Measurements from ENCODE around the gene HAGH. TPM values are rescaled to one million over a fixed set of nuclear protein-coding genes. Genes with fewer than 3 reads are reported as not detected.

HAGH gene
- total RNA-seq, 6 experiments from 2014 or later = 77.9 to 161 (median 143) TPM

GRCh38 chr16:1850981-1851380 is 24.4 kb upstream of the HAGH start:
- TF ChIP-seq POLR2A (IDR thresholded peaks at IDR 0.05) (no peak), CTCF (IDR thresholded peaks at IDR 0.05) (no peak)
- no peak overlapping the region for H3K4me3 ChIP-seq
- H3K36me3 ChIP-seq = no peaks in the 10 kb centered on the region
- WGBS (ENCODE audit: insufficient coverage, low coverage, low lambda C conversion rate, missing lambda C conversion rate) = 54% methylated on average over 3 of the region's 7 CpGs
- H3K27ac ChIP-seq = no peak overlapping the region
- H3K27me3 ChIP-seq = no peaks in the 10 kb centered on the region
- no peak for DNase-seq
- intact Hi-C loops (cut with DNase I) = no loop called here
- ATAC-seq = no peak
- no peaks in the 10 kb centered on the region for H3K4me1 ChIP-seq
- H3K9me3 ChIP-seq = no peaks in the 10 kb centered on the region

GRCh38 chr16:1846416-1846815 is 19.8 kb upstream of the HAGH start:
- Histone ChIP-seq H3K27ac (no peak overlapping the region), H3K36me3 (no peaks in the 10 kb centered on the region), H3K4me3 (no peak overlapping the region), H3K9me3 (no peaks in the 10 kb centered on the region), H3K4me1 (no peaks in the 10 kb centered on the region), H3K27me3 (no peaks in the 10 kb centered on the region)
- 50% methylated on average over 1 of the region's 1 CpG for WGBS (ENCODE audit: insufficient coverage, low coverage, low lambda C conversion rate, missing lambda C conversion rate)
- ATAC-seq (no peak), DNase-seq (no peak)
- TF ChIP-seq CTCF (IDR thresholded peaks at IDR 0.05) = no peak
- TF ChIP-seq POLR2A (IDR thresholded peaks at IDR 0.05) = no peak
- intact Hi-C loops (cut with DNase I) = no loop called here

GRCh38 chr16:1845985-1846384 is 19.4 kb upstream of the HAGH start:
- TF ChIP-seq POLR2A (IDR thresholded peaks at IDR 0.05) (no peak), CTCF (IDR thresholded peaks at IDR 0.05) (no peak)
- no peak overlapping the region for H3K4me3 ChIP-seq
- no peaks in the 10 kb centered on the region for H3K4me1 ChIP-seq
- H3K27ac ChIP-seq = no peak overlapping the region
- intact Hi-C loops (cut with DNase I) = no loop called here
- H3K27me3 ChIP-seq = no peaks in the 10 kb centered on the region
- ATAC-seq (no peak), DNase-seq (no peak)
- H3K9me3 ChIP-seq = no peaks in the 10 kb centered on the region
- no peaks in the 10 kb centered on the region for H3K36me3 ChIP-seq
- 50% methylated on average over 3 of the region's 4 CpGs for WGBS (ENCODE audit: insufficient coverage, low coverage, low lambda C conversion rate, missing lambda C conversion rate)

- DNase-seq (no peak), ATAC-seq (no peak)
- intact Hi-C loops (cut with DNase I) = no loop called here
- no peaks in the 10 kb centered on the region for H3K9me3 ChIP-seq
- 66% methylated on average over 9 of the region's 9 CpGs for WGBS (ENCODE audit: insufficient coverage, low coverage, low lambda C conversion rate, missing lambda C conversion rate)
- H3K27me3 ChIP-seq = no peaks in the 10 kb centered on the region
- no peaks in the 10 kb centered on the region for H3K4me1 ChIP-seq
- no peaks in the 10 kb centered on the region for H3K36me3 ChIP-seq
- no peak overlapping the region for H3K27ac ChIP-seq
- no peak overlapping the region for H3K4me3 ChIP-seq
- TF ChIP-seq CTCF (IDR thresholded peaks at IDR 0.05) (no peak), POLR2A (IDR thresholded peaks at IDR 0.05) (no peak)
These were observed 12.9 kb upstream of the HAGH start for GRCh38 chr16:1839554-1839953.

- ATAC-seq = no peak
- Histone ChIP-seq H3K9me3 (no peaks in the 10 kb centered on the region), H3K27ac (no peak overlapping the region), H3K36me3 (no peaks in the 10 kb centered on the region), H3K4me1 (peaks cover 0 to 46% (median 8%) of the 10 kb centered on the region in 4 donors), H3K27me3 (no peaks in the 10 kb centered on the region), H3K4me3 (no peak overlapping the region)
- WGBS (ENCODE audit: insufficient coverage, low coverage, low lambda C conversion rate, missing lambda C conversion rate) = 33% methylated on average over 5 of the region's 5 CpGs
- intact Hi-C loops (cut with DNase I) = no loop called here
- no peak for DNase-seq
- TF ChIP-seq POLR2A (IDR thresholded peaks at IDR 0.05) (no peak), CTCF (IDR thresholded peaks at IDR 0.05) (no peak)
These were observed 7.5 kb upstream of the HAGH start for GRCh38 chr16:1834096-1834495.

Data from right lobe of liver (tissue), 6 donors.